ENCODE measurements around the gene KRT85.

KRT85 gene

GRCh38 chr12:52401526-52401925, 34.2 kb upstream of the KRT85 start:
- Histone ChIP-seq H4K20me1 (ENCODE audit: insufficient read depth, low read length) (no peaks in the 10 kb centered on the region), H3K27me3 (replicated peaks; ENCODE audit: insufficient read depth, low read length) (peaks cover 80% of the 10 kb centered on the region), H3K4me2 (ENCODE audit: low read depth, low read length) (no peak overlapping the region), H2AFZ (ENCODE audit: low read length) (no peak overlapping the region), H3K4me3 (ENCODE audit: low read length) (no peak overlapping the region), H3K9me3 (replicated peaks; ENCODE audit: insufficient read depth, low read length) (no peaks in the 10 kb centered on the region), H3K36me3 (replicated peaks; ENCODE audit: insufficient read depth, low read length) (no peaks in the 10 kb centered on the region), H3K27ac (ENCODE audit: low read length) (no peak overlapping the region), H3K79me2 (ENCODE audit: low read length) (no peaks in the 10 kb centered on the region), H3K9me2 (replicated peaks; ENCODE audit: insufficient read depth, low read length) (no peaks in the 10 kb centered on the region), H3K9ac (ENCODE audit: low read length) (no peak overlapping the region), H3K4me1 (ENCODE audit: low read length) (no peaks in the 10 kb centered on the region), H3F3A (ENCODE audit: insufficient read depth, low read length) (no peaks in the 10 kb centered on the region)
- TF ChIP-seq CTCF (IDR thresholded peaks at IDR 0.05; ENCODE audit: low read length) (no peak), EZH2phosphoT487 (IDR thresholded peaks at IDR 0.05; ENCODE audit: low read length) (no peak)
- no peak for DNase-seq

- H3K79me2 ChIP-seq (ENCODE audit: low read length): no peaks in the 10 kb centered on the region
- H3K9me2 ChIP-seq (replicated peaks; ENCODE audit: insufficient read depth, low read length): no peaks in the 10 kb centered on the region
- H3K9me3 ChIP-seq (replicated peaks; ENCODE audit: insufficient read depth, low read length): no peaks in the 10 kb centered on the region
- H3F3A ChIP-seq (ENCODE audit: insufficient read depth, low read length): no peaks in the 10 kb centered on the region
- H4K20me1 ChIP-seq (ENCODE audit: insufficient read depth, low read length): no peaks in the 10 kb centered on the region
- no peak for TF ChIP-seq EZH2 (optimal IDR thresholded peaks at IDR 0.05; ENCODE audit: low read depth, low read length)
- no peak for TF ChIP-seq CTCF (IDR thresholded peaks at IDR 0.05; ENCODE audit: low read length)
- no peak for TF ChIP-seq EZH2phosphoT487 (IDR thresholded peaks at IDR 0.05; ENCODE audit: low read length)
- no peaks in the 10 kb centered on the region for H3K36me3 ChIP-seq (replicated peaks; ENCODE audit: insufficient read depth, low read length)
- H3K27me3 ChIP-seq (replicated peaks; ENCODE audit: insufficient read depth, low read length): peaks cover 80% of the 10 kb centered on the region
- H3K4me2 ChIP-seq (ENCODE audit: low read depth, low read length): no peak overlapping the region
- H3K4me3 ChIP-seq (ENCODE audit: low read length): no peak overlapping the region
- no peak overlapping the region for H3K27ac ChIP-seq (ENCODE audit: low read length)
- H3K4me1 ChIP-seq (ENCODE audit: low read length): no peaks in the 10 kb centered on the region
- DNase-seq: no peak
- no peak overlapping the region for H3K9ac ChIP-seq (ENCODE audit: low read length)
- H2AFZ ChIP-seq (ENCODE audit: low read length): no peak overlapping the region
These were observed 33.6 kb upstream of the KRT85 start for GRCh38 chr12:52400906-52401305.

- Histone ChIP-seq H3K4me3 (ENCODE audit: low read length) (no peak overlapping the region), H3K9me3 (replicated peaks; ENCODE audit: insufficient read depth, low read length) (no peaks in the 10 kb centered on the region), H3K9ac (ENCODE audit: low read length) (no peak overlapping the region), H3K9me2 (replicated peaks; ENCODE audit: insufficient read depth, low read length) (no peaks in the 10 kb centered on the region), H3K27me3 (replicated peaks; ENCODE audit: insufficient read depth, low read length) (peaks cover 78% of the 10 kb centered on the region), H2AFZ (ENCODE audit: low read length) (no peak overlapping the region), H3F3A (ENCODE audit: insufficient read depth, low read length) (no peaks in the 10 kb centered on the region), H3K36me3 (replicated peaks; ENCODE audit: insufficient read depth, low read length) (no peaks in the 10 kb centered on the region), H4K20me1 (ENCODE audit: insufficient read depth, low read length) (no peaks in the 10 kb centered on the region), H3K4me2 (ENCODE audit: low read depth, low read length) (no peak overlapping the region), H3K4me1 (ENCODE audit: low read length) (no peaks in the 10 kb centered on the region), H3K27ac (ENCODE audit: low read length) (no peak overlapping the region), H3K79me2 (ENCODE audit: low read length) (no peaks in the 10 kb centered on the region)
- no peak for TF ChIP-seq CTCF (IDR thresholded peaks at IDR 0.05; ENCODE audit: low read length)
- TF ChIP-seq EZH2phosphoT487 (IDR thresholded peaks at IDR 0.05; ENCODE audit: low read length): no peak
- no peak for TF ChIP-seq EZH2 (optimal IDR thresholded peaks at IDR 0.05; ENCODE audit: low read depth, low read length)
- DNase-seq: no peak
These were observed 32.5 kb upstream of the KRT85 start for GRCh38 chr12:52399756-52400155.
